Measurements from ENCODE around the gene MACROD2. TPM values are rescaled to one million over a fixed set of nuclear protein-coding genes. Genes with fewer than 3 reads are reported as not detected.

The MACROD2 gene
- total RNA-seq, 2 donors from 2014 or later: 0.95 to 4.2 TPM

DNA sequence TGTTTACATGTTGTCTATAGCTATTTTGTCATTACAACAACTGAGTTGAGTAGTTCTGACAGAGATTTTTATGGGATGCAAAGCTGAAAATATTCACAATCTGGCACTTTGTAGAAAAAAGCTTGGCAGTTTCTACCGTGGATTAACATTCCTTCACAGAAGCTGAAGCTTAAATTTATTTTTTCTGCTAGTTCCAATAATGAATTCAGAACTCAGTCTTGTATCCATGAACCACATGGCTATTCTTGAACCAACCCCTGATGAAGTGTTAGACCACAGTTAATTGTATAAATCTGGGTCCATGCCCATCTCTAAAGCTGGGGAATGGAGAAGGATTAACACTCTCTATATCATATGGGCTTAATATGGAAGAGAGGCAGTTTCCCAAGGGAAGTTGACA lies 1085.9 kb downstream of the MACROD2 start:
- Histone ChIP-seq H3K36me3 (no peaks in the 10 kb centered on the region), H3K27me3 (replicated peaks; ENCODE audit: insufficient read depth) (no peaks in the 10 kb centered on the region), H3K9me3 (no peaks in the 10 kb centered on the region), H3K4me1 (ENCODE audit: control insufficient read depth in 1 of 2, low read depth in 2 of 2) (no peaks in the 10 kb centered on the region), H3K27ac (no peak overlapping the region), H3K4me3 (no peak overlapping the region)
- no peak for ATAC-seq (ENCODE audit: insufficient number of reproducible peaks, low FRiP score, low read depth)
- TF ChIP-seq, protein P1, sequence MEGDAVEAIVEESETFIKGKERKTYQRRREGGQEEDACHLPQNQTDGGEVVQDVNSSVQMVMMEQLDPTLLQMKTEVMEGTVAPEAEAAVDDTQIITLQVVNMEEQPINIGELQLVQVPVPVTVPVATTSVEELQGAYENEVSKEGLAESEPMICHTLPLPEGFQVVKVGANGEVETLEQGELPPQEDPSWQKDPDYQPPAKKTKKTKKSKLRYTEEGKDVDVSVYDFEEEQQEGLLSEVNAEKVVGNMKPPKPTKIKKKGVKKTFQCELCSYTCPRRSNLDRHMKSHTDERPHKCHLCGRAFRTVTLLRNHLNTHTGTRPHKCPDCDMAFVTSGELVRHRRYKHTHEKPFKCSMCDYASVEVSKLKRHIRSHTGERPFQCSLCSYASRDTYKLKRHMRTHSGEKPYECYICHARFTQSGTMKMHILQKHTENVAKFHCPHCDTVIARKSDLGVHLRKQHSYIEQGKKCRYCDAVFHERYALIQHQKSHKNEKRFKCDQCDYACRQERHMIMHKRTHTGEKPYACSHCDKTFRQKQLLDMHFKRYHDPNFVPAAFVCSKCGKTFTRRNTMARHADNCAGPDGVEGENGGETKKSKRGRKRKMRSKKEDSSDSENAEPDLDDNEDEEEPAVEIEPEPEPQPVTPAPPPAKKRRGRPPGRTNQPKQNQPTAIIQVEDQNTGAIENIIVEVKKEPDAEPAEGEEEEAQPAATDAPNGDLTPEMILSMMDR (IDR thresholded peaks at IDR 0.05): no peak
- no peak for DNase-seq (ENCODE audit: low spot score)

DNA sequence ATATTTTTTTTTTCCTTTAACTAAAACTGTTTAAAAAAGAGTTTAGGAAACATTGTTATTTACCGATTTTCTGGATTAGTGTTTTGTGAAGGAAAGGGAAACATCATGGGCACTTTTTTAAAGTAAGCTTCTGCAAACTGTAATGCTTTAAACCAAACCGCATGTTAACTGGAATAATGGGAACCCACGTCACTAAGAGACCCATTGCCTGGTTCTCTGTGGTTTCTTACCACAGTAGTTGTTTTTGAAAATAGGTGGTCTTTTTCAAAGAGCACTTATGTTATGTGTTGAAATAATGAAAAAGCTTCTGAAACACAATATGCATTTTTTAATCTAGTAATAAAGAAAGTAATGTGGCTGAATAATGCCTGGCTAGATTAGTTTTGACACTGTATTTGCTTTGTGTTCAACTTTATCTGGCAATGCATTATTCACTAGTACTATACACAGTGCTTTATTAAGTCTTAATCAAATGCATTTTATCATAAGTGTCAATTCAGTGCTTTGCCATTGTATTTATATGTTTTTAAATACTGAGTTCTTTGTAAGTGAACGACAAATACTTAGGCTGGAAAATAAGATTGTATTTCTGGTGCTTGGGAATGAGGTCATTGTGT lies 1096.2 kb downstream of the MACROD2 start:
- no peaks in the 10 kb centered on the region for H3K27me3 ChIP-seq (replicated peaks; ENCODE audit: insufficient read depth)
- H3K4me3 ChIP-seq: no peak overlapping the region
- no peaks in the 10 kb centered on the region for H3K36me3 ChIP-seq
- TF ChIP-seq, protein P1 (IDR thresholded peaks at IDR 0.05): no peak
- ATAC-seq (ENCODE audit: insufficient number of reproducible peaks, low FRiP score, low read depth) (no peak), DNase-seq (ENCODE audit: low spot score) (no peak)
- H3K9me3 ChIP-seq: no peaks in the 10 kb centered on the region
- H3K27ac ChIP-seq: no peak overlapping the region
- H3K4me1 ChIP-seq (ENCODE audit: control insufficient read depth in 1 of 2, low read depth in 2 of 2): no peaks in the 10 kb centered on the region

DNA sequence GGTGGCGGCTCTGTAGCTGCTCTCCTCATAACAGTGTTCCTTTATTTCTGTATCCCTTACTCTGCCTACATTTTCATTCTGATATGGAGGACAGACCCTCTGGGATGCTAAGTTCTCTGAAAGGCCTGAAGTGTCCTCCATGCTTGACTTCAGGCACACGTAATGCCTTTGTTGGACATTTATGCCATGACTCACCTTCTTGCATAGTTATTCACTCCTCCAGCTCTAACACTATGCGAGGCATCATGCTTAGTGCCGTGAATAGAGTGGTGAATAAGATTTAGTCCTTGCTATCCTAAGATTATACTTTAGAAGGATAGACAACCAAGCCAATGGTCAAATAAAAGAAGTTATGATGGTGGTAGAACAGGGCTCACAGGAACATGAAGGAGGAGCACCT lies 1103.0 kb downstream of the MACROD2 start:
- no peak overlapping the region for H3K4me3 ChIP-seq
- H3K4me1 ChIP-seq (ENCODE audit: control insufficient read depth in 1 of 2, low read depth in 2 of 2): no peaks in the 10 kb centered on the region
- H3K27me3 ChIP-seq (replicated peaks; ENCODE audit: insufficient read depth): no peaks in the 10 kb centered on the region
- no peak for ATAC-seq (ENCODE audit: insufficient number of reproducible peaks, low FRiP score, low read depth)
- no peak overlapping the region for H3K27ac ChIP-seq
- TF ChIP-seq, protein P1 (IDR thresholded peaks at IDR 0.05): no peak
- no peaks in the 10 kb centered on the region for H3K9me3 ChIP-seq
- no peak for DNase-seq (ENCODE audit: low spot score)
- no peaks in the 10 kb centered on the region for H3K36me3 ChIP-seq

DNA sequence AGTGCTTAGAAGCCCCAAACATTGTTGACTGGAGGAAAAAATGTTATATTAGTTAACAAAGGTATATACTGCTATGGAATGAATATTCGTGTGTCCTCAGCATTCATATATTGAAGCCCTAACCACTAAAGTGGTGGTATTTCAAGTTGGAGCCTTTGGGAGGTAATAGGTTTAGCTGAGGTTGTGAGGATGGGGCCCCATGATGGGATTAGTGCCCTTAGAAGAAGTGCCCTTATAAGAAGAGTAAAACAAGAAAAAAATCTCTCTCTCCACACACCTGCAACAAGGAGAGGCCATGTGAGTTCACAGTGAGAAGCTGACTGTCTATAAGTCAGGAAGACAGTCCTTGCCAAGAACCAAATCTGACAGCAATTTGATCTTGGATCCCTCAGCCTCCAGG lies 1103.8 kb downstream of the MACROD2 start:
- ATAC-seq (ENCODE audit: insufficient number of reproducible peaks, low FRiP score, low read depth) (no peak), DNase-seq (ENCODE audit: low spot score) (no peak)
- no peak overlapping the region for H3K4me3 ChIP-seq
- H3K9me3 ChIP-seq: no peaks in the 10 kb centered on the region
- no peaks in the 10 kb centered on the region for H3K4me1 ChIP-seq (ENCODE audit: control insufficient read depth in 1 of 2, low read depth in 2 of 2)
- H3K27me3 ChIP-seq (replicated peaks; ENCODE audit: insufficient read depth): no peaks in the 10 kb centered on the region
- TF ChIP-seq, protein P1 (IDR thresholded peaks at IDR 0.05): no peak
- H3K27ac ChIP-seq: no peak overlapping the region
- H3K36me3 ChIP-seq: no peaks in the 10 kb centered on the region

DNA sequence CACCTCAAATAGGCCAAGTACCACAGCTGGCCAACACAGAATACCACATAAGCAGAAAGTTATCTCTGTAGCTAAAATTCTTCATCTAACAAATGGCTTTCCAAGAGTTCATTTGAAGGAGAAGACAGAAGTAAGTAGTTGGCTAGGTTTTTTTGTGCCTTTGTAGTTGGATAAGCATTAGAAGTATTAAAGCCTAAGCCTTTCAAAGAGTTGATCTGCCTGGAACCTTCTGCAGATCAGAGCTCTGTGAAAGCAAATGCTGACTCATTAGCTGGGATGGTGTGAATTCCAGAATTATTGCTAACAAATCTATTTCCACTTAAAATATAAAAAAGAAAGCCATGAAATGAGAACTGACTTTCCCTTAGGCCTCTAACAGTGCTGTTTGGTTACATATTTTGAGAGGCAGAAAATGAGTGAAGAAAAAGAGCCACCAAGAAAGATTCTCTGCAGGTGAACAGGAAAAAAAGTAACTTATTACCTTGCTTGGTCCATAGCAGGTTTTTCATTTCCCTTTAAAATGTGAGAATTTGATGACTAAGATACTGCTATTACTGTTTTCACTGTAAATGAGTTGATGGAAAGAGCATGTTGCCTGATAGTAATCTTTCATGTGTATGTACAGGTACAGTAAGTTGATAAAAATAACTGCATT lies 1105.3 kb downstream of the MACROD2 start:
- ATAC-seq (ENCODE audit: insufficient number of reproducible peaks, low FRiP score, low read depth) (no peak), DNase-seq (ENCODE audit: low spot score) (no peak)
- Histone ChIP-seq H3K27ac (no peak overlapping the region), H3K4me3 (no peak overlapping the region), H3K9me3 (no peaks in the 10 kb centered on the region), H3K4me1 (ENCODE audit: control insufficient read depth in 1 of 2, low read depth in 2 of 2) (no peaks in the 10 kb centered on the region), H3K36me3 (no peaks in the 10 kb centered on the region), H3K27me3 (replicated peaks; ENCODE audit: insufficient read depth) (no peaks in the 10 kb centered on the region)
- TF ChIP-seq, protein P1 (IDR thresholded peaks at IDR 0.05): no peak
